Right lobe of liver (tissue), 6 donors: ENCODE data around the gene GSTO1. TPM values are rescaled to one million over a fixed set of nuclear protein-coding genes. Genes with fewer than 3 reads are reported as not detected.
A peak's percentile ranks its signal among the peaks of the same experiment; 100 is the strongest.

Experiments used
- ATAC-seq, 4 donors: fragments of 200-7000 bp; cut with Tn5 transposase; one replicate each; pipeline ENCODE4 v1.9.1; 2020; ENCODE audit warnings: mild to moderate bottlenecking in 4 of 4, moderate library complexity in 4 of 4
- DNase-seq, 3 donors: peaks; one replicate each; pipeline ENCODE4 v3.0.0-alpha.2; 2020
- H3K27ac ChIP-seq, 3 donors: fragments of 200-600 bp; one replicate each; pipeline ENCODE4 v1.8.0; 2022
- H3K27me3 ChIP-seq, 2 donors: fragments of 200-600 bp; one replicate each; pipeline ENCODE4 v1.8.0; 2022
- H3K36me3 ChIP-seq, 4 donors: fragments of 200-600 bp; sonication (generic) in 1 of 4; one replicate each; pipeline versions ENCODE4 v1.5.1 to v1.8.0; 2017 to 2022; ENCODE audit warnings: control low read depth in 1 of 4
- H3K4me1 ChIP-seq, 4 donors: fragments of 200-600 bp; sonication (generic) in 1 of 4; one replicate each; pipeline versions ENCODE4 v1.5.1 to v1.8.0; 2017 to 2022; ENCODE audit warnings: control low read depth in 1 of 4
- H3K4me3 ChIP-seq, 3 donors: fragments of 200-600 bp; one replicate each; pipeline ENCODE4 v1.8.0; 2022
- H3K9me3 ChIP-seq, 4 donors: fragments of 200-600 bp; sonication (generic) in 1 of 4; one replicate each; pipeline versions ENCODE4 v1.5.1 to v1.8.0; 2017 to 2022; ENCODE audit warnings: control low read depth in 1 of 4
- CTCF ChIP-seq, 4 donors: fragments of 200-600 bp in 3 of 4; fragments of 450-650 bp in 1 of 4; IDR thresholded peaks; one replicate each; pipeline versions ENCODE4 v1.5.1 to v1.8.0; 2016 to 2022; ENCODE audit warnings: antibody characterized with exemption in 4 of 4, mild to moderate bottlenecking in 2 of 4
- POLR2A ChIP-seq: fragments of 450-650 bp; IDR thresholded peaks from one replicate; pipeline ENCODE4 v1.6.1; 2017; ENCODE audit warnings: antibody characterized with exemption, mild to moderate bottlenecking
- WGBS: methylation state at CpG from one replicate; pipeline ENCODE4 v1.1.6; 2018; ENCODE audit warnings: low coverage, low lambda C conversion rate; ENCODE audit not compliant: insufficient coverage; ENCODE audit errors: missing lambda C conversion rate; 5-methylcytosine and 5-hydroxymethylcytosine counted together
- intact Hi-C, 2 donors: fragments of 100-400 bp; cut with DNase I; formaldehyde crosslinking; loops; one replicate each; pipeline versions ENCODE4 v1.11.2 to v1.14.1; 2022
- total RNA-seq, 6 experiments: library from RNA; depleted of rRNA in 2 of 6; stranded (reverse); fragments of >200 nt in 2 of 6; fragmentation: NEBNext Ultra II Directional in 3 of 6; extraction: Animal tissue kit (Norgen Biotek cat#: 25700) in 3 of 6; gene quantifications; one replicate each; pipeline versions ENCODE4 v1.1.0 to v1.2.4, GENCODE V29; 2016 to 2023
- donor health status: DM: no; HTN: yes; CAD: no.
- donor health status: DM: no; HTN: no; CAD: no.
- donor health status: DM: no; HTN: no; CAD: no.
- donor health status: DM: no; HTN: yes; CAD: no.
- donor health status: DM: no; HTN: yes; CAD: no.

Gene GSTO1
- total RNA-seq, 6 experiments from 2014 or later = 205 to 273 (median 240) TPM

- no peaks in the 10 kb centered on the region for H3K9me3 ChIP-seq
- no peak for TF ChIP-seq CTCF (IDR thresholded peaks at IDR 0.05)
- no peak for TF ChIP-seq POLR2A
- intact Hi-C loops = loop anchor here in 1 of 2 donors (10.0 kb wide), 1 partner anchor 174 kb away; no protein-coding TSS in a partner anchor
- no peak overlapping the region for H3K27ac ChIP-seq
- no peak overlapping the region for H3K4me3 ChIP-seq
- no peaks in the 10 kb centered on the region for H3K27me3 ChIP-seq
- no peaks in the 10 kb centered on the region for H3K36me3 ChIP-seq
- WGBS = 63% methylated on average over 7 of the region's 7 CpGs
- H3K4me1 ChIP-seq = peaks cover 0 to 3% (median 0%) of the 10 kb centered on the region in 4 donors
- no peak for ATAC-seq
- no peak for DNase-seq
These were observed 35.9 kb upstream of the GSTO1 start for GRCh38 chr10:104218751-104219150.

GRCh38 chr10:104220522-104220921 is 34.2 kb upstream of the GSTO1 start:
- ATAC-seq = peak; percentile 57 to 90 (median 71)
- WGBS = 20% methylated on average over 2 of the region's 2 CpGs
- Histone ChIP-seq H3K36me3 (no peaks in the 10 kb centered on the region), H3K27me3 (no peaks in the 10 kb centered on the region), H3K9me3 (no peaks in the 10 kb centered on the region), H3K27ac (no peak overlapping the region), H3K4me3 (no peak overlapping the region), H3K4me1 (peaks cover 0 to 3% (median 0%) of the 10 kb centered on the region in 4 donors)
- DNase-seq = no peak
- intact Hi-C loops = no loop called here
- TF ChIP-seq CTCF (IDR thresholded peaks at IDR 0.05) = no peak
- no peak for TF ChIP-seq POLR2A

GRCh38 chr10:104223304-104223703 is 31.4 kb upstream of the GSTO1 start:
- Histone ChIP-seq H3K4me1 (peaks cover 0 to 3% (median 0%) of the 10 kb centered on the region in 4 donors), H3K27ac (no peak overlapping the region), H3K4me3 (no peak overlapping the region), H3K9me3 (no peaks in the 10 kb centered on the region), H3K36me3 (no peaks in the 10 kb centered on the region), H3K27me3 (no peaks in the 10 kb centered on the region)
- ATAC-seq = no peak
- no peak for DNase-seq
- intact Hi-C loops = no loop called here
- TF ChIP-seq CTCF (IDR thresholded peaks at IDR 0.05) (no peak), POLR2A (no peak)

GRCh38 chr10:104230490-104230889 is 24.2 kb upstream of the GSTO1 start:
- Histone ChIP-seq H3K9me3 (no peaks in the 10 kb centered on the region), H3K4me1 (peaks cover 0 to 5% (median 0%) of the 10 kb centered on the region in 4 donors), H3K27me3 (no peaks in the 10 kb centered on the region), H3K27ac (no peak overlapping the region), H3K4me3 (no peak overlapping the region), H3K36me3 (no peaks in the 10 kb centered on the region)
- DNase-seq (no peak), ATAC-seq (no peak)
- TF ChIP-seq POLR2A (no peak), CTCF (IDR thresholded peaks at IDR 0.05) (no peak)
- intact Hi-C loops = no loop called here
- 78% methylated on average over 4 of the region's 4 CpGs for WGBS
